Memory B cell (primary cell): ENCODE results near the gene MITF.

Source experiments
- ATAC-seq: fragments of 150-1000 bp; cut with Tn5 transposase; 2 replicates; pipeline ENCODE4 v1.10.0; 2021; ENCODE audit warnings: low read depth, mild to moderate bottlenecking, moderate library complexity
- DNase-seq, 2 donors: peaks; one replicate each; pipeline ENCODE4 v3.0.0; 2022; ENCODE audit warnings: low spot score in 2 of 2
- H3K27ac Mint-ChIP-seq: one replicate; pipeline ENCODE4 v1.8.0; 2022; ENCODE audit warnings: mild to moderate bottlenecking, moderate library complexity, mixed read lengths
- H3K27me3 Mint-ChIP-seq: one replicate; pipeline ENCODE4 v1.8.0; 2022; ENCODE audit warnings: mixed read lengths
- H3K36me3 Mint-ChIP-seq: one replicate; pipeline ENCODE4 v1.8.0; 2022; ENCODE audit warnings: mild to moderate bottlenecking, mixed read lengths
- H3K4me1 Mint-ChIP-seq: one replicate; pipeline ENCODE4 v1.8.0; 2022; ENCODE audit warnings: mixed read lengths
- H3K4me3 Mint-ChIP-seq: one replicate; pipeline ENCODE4 v1.8.0; 2022; ENCODE audit warnings: mild to moderate bottlenecking, moderate library complexity, mixed read lengths
- H3K9me3 Mint-ChIP-seq: one replicate; pipeline ENCODE4 v1.8.0; 2022; ENCODE audit warnings: mixed read lengths

The MITF gene

GRCh38 chr3:69936266-69936665, 197.0 kb downstream of the MITF start:
- no peaks in the 10 kb centered on the region for H3K9me3 Mint-ChIP-seq
- DNase-seq (no peak), ATAC-seq (no peak)
- no peaks in the 10 kb centered on the region for H3K36me3 Mint-ChIP-seq
- no peaks in the 10 kb centered on the region for H3K4me1 Mint-ChIP-seq
- H3K4me3 Mint-ChIP-seq, result no peak overlapping the region
- H3K27ac Mint-ChIP-seq, result no peak overlapping the region
- H3K27me3 Mint-ChIP-seq, result no peaks in the 10 kb centered on the region

GRCh38 chr3:69938061-69938460, 198.8 kb downstream of the MITF start:
- no peak overlapping the region for H3K4me3 Mint-ChIP-seq
- ATAC-seq (no peak), DNase-seq (no peak)
- no peaks in the 10 kb centered on the region for H3K36me3 Mint-ChIP-seq
- H3K27me3 Mint-ChIP-seq, result no peaks in the 10 kb centered on the region
- H3K27ac Mint-ChIP-seq, result no peak overlapping the region
- no peaks in the 10 kb centered on the region for H3K4me1 Mint-ChIP-seq
- no peaks in the 10 kb centered on the region for H3K9me3 Mint-ChIP-seq

DNA sequence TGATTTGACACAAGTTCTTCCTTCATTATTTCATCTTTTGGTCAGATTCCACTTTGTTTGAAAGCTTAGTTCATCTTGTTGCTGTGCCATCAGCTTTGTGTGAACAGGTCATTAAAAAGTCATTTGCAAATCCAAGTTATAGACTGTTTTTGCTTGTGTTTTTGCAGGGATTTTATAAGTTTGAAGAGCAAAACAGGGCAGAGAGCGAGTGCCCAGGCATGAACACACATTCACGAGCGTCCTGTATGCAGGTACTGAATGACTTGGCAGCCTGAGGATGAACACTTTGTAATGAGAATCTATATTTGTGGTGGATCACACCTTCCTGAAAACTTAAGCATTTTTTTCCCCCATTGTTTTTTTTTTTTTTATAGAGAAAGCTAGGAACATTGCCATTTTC, 199.7 kb downstream of the MITF start:
- Mint-ChIP-seq H3K27ac (no peak overlapping the region), H3K27me3 (no peaks in the 10 kb centered on the region), H3K36me3 (no peaks in the 10 kb centered on the region), H3K9me3 (no peaks in the 10 kb centered on the region), H3K4me3 (no peak overlapping the region), H3K4me1 (no peaks in the 10 kb centered on the region)
- ATAC-seq, result no peak
- no peak for DNase-seq

DNA sequence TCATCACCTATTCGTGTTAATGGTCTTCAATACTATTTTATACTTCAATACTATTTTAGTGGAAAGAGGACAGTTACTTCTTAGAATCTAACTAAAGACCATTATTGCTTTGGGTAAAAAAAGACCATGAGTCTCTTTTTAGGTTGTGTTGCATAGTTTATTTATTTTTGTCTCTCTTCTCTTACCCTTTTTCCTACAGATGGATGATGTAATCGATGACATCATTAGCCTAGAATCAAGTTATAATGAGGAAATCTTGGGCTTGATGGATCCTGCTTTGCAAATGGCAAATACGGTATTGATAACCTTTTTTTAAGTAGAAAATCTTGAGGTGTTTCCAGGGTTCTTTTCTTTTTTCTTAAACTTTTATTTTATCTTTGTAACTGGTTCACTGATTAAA, 201.8 kb downstream of the MITF start:
- Mint-ChIP-seq H3K27ac (no peak overlapping the region), H3K27me3 (no peaks in the 10 kb centered on the region), H3K36me3 (no peaks in the 10 kb centered on the region), H3K4me1 (no peaks in the 10 kb centered on the region), H3K9me3 (no peaks in the 10 kb centered on the region), H3K4me3 (no peak overlapping the region)
- ATAC-seq (no peak), DNase-seq (no peak)

DNA sequence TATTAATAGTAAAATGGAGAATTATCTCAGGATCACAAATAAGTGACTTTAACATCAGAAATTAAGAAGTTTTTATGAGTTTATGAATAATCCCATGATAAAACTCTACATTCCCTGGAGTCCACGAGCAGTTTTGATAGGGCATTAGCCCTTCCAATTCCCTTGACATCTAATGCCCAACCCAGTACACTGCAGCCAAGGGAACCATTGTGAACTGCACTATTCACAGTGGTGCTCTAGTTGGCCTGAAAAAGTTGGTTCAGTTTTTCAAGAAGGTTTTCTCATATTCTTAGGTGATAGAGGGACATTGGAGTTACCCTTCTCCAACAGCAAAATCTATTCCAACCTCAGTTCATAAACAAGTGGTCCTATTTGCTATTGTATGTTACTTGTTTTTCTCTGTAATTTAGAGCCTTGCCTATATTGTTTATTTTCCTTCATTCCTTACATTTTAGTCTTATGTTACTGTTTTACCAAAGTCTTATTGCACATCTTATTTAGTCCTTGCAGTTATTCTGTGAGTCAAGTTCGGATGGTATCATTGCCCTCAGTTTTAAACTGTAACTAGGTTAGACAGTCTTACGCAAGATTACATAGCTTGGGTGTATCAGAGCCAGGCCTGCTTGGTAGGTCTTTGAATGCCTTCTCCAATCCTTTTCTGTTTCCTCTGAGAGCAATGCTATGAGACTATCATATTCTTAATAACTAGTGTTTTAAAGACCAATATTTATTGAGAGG, 202.3 kb downstream of the MITF start:
- no peak for ATAC-seq

DNA sequence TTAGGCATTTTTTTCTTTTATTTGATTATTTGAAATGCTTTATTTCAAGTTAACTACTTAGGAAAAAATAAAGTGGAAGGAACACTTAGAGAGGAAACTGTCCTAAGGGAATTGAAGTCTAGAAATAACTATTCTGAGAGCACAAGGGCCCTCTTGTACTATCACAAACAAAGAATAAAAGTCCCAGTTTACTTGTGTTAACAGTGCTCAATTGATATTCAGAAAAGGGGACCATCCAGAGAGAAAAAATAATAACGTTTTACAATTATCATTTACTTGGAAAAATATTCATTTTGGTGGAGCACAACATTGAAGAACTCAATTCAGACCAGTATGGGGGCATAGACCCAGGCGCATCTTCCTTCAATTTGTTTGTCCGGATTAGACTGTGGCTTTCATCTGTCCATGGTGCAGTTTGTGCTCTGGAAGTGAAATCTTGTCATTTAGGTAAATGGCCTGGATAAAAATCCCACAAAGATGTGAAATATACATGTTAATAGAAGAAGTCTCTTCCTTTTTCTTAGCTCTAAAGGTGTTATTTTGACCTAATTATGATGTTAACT, 205.7 kb downstream of the MITF start:
- Mint-ChIP-seq H3K27me3 (no peaks in the 10 kb centered on the region), H3K4me1 (no peaks in the 10 kb centered on the region), H3K4me3 (no peak overlapping the region), H3K36me3 (no peaks in the 10 kb centered on the region), H3K27ac (no peak overlapping the region), H3K9me3 (no peaks in the 10 kb centered on the region)
- DNase-seq, result no peak
- no peak for ATAC-seq

More for the DNA sequence above, 202.3 kb downstream of the MITF start:
- Mint-ChIP-seq H3K27ac (no peak overlapping the region), H3K9me3 (no peaks in the 10 kb centered on the region), H3K4me1 (no peaks in the 10 kb centered on the region), H3K4me3 (no peak overlapping the region), H3K27me3 (no peaks in the 10 kb centered on the region), H3K36me3 (no peaks in the 10 kb centered on the region)
- no peak for DNase-seq

DNA sequence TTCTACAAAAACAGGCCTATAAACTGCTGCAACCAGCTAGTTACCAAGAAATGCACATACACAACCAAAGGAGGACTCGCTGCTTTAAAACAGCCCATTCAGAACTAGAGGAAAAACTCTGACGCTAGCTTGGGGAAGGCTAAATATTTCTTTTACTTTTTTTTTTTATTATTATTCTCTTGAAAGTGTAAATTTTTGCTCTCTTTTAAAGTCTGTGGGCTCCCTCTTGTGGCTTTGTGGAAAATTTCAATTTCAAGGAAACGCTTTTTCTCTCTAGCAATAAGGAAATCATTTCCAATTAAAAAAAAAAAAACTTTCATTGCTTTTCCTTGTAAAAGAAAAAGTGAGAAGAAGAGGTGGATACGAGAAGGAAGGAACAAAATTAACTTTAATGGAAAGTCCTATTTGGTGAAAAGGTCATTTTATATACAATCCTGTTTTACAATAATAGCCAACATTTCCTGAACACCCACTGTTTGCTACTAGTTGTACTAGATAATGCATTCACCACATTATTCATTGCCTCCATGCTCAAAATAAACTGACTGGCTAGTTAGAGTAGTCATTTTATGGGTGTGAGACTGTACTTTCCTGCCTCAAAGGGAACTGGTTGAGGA, 209.1 kb downstream of the MITF start:
- ATAC-seq (no peak), DNase-seq (no peak)
- Mint-ChIP-seq H3K4me3 (no peak overlapping the region), H3K36me3 (no peaks in the 10 kb centered on the region), H3K27me3 (no peaks in the 10 kb centered on the region), H3K27ac (no peak overlapping the region), H3K4me1 (no peaks in the 10 kb centered on the region), H3K9me3 (no peaks in the 10 kb centered on the region)

- DNase-seq (no peak), ATAC-seq (no peak)
- no peak overlapping the region for H3K4me3 Mint-ChIP-seq
- no peaks in the 10 kb centered on the region for H3K36me3 Mint-ChIP-seq
- H3K9me3 Mint-ChIP-seq, result no peaks in the 10 kb centered on the region
- H3K27me3 Mint-ChIP-seq, result peaks cover 2% of the 10 kb centered on the region
- no peaks in the 10 kb centered on the region for H3K4me1 Mint-ChIP-seq
- no peak overlapping the region for H3K27ac Mint-ChIP-seq
These were observed 212.4 kb downstream of the MITF start for GRCh38 chr3:69951616-69952015.

DNA sequence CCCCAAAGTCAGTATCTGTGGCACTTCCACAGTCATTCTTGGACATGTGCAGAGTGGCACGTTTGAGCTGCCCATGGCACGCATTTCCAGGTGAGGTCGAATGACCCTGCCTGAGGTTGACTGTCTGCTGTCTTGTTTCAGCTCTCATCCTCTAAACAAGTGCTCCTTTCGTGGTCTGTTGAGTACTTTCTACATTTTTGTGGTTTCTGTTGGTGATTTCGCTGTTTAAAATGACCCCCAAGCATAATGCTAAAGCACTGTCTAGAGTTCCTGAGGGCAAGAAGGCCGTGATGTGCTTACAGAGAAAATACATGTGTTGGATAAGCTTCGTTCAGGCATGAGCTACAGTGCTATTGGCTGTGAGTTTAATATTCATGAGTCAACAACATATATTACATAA, 220.3 kb downstream of the MITF start:
- ATAC-seq, result no peak
- no peak overlapping the region for H3K4me3 Mint-ChIP-seq
- H3K27me3 Mint-ChIP-seq, result no peaks in the 10 kb centered on the region
- H3K27ac Mint-ChIP-seq, result no peak overlapping the region
- DNase-seq, result no peak
- no peaks in the 10 kb centered on the region for H3K9me3 Mint-ChIP-seq
- no peaks in the 10 kb centered on the region for H3K36me3 Mint-ChIP-seq
- H3K4me1 Mint-ChIP-seq, result no peaks in the 10 kb centered on the region

- Mint-ChIP-seq H3K36me3 (no peaks in the 10 kb centered on the region), H3K9me3 (no peaks in the 10 kb centered on the region), H3K4me1 (no peaks in the 10 kb centered on the region), H3K27ac (no peak overlapping the region), H3K27me3 (no peaks in the 10 kb centered on the region), H3K4me3 (no peak overlapping the region)
- no peak for DNase-seq
- no peak for ATAC-seq
These were observed 222.6 kb downstream of the MITF start for GRCh38 chr3:69961706-69962439.

- Mint-ChIP-seq H3K27ac (no peak overlapping the region), H3K9me3 (no peaks in the 10 kb centered on the region), H3K36me3 (no peaks in the 10 kb centered on the region), H3K4me1 (no peaks in the 10 kb centered on the region), H3K27me3 (no peaks in the 10 kb centered on the region), H3K4me3 (no peak overlapping the region)
- no peak for ATAC-seq
- DNase-seq, result no peak
These were observed 224.4 kb downstream of the MITF start for GRCh38 chr3:69963643-69964042.

- DNase-seq (no peak), ATAC-seq (no peak)
- Mint-ChIP-seq H3K27me3 (no peaks in the 10 kb centered on the region), H3K4me1 (no peaks in the 10 kb centered on the region), H3K4me3 (no peak overlapping the region), H3K27ac (no peak overlapping the region), H3K9me3 (no peaks in the 10 kb centered on the region), H3K36me3 (no peaks in the 10 kb centered on the region)
These were observed 227.9 kb downstream of the MITF start for GRCh38 chr3:69967156-69967555.

DNA sequence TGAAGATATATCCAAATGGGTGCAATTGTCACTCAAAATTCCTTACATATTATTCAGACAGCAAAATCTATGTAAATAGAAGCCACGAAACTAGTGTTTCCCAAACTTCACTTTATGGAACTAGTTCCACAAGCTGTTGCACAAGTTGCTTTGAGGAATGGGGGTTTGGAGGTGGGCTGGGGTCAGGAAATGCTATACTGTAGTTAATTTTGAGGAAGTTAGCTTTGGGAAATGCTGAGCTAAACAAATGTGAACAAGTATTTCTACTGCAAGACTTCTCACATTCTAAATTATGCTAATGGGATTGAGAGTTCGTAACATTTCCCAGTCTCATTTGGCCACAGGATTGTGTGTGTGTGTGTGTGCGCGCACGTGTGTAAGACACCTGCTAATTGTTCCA, 231.6 kb downstream of the MITF start:
- DNase-seq (no peak), ATAC-seq (no peak)
- Mint-ChIP-seq H3K4me1 (peaks cover 3% of the 10 kb centered on the region), H3K27ac (no peak overlapping the region), H3K9me3 (peaks cover 2% of the 10 kb centered on the region), H3K4me3 (no peak overlapping the region), H3K27me3 (peaks cover 3% of the 10 kb centered on the region), H3K36me3 (no peaks in the 10 kb centered on the region)

- Mint-ChIP-seq H3K9me3 (peaks cover 2% of the 10 kb centered on the region), H3K36me3 (no peaks in the 10 kb centered on the region), H3K4me3 (no peak overlapping the region), H3K27me3 (peaks cover 3% of the 10 kb centered on the region), H3K27ac (no peak overlapping the region), H3K4me1 (peaks cover 3% of the 10 kb centered on the region)
- no peak for DNase-seq
- ATAC-seq, result no peak
These were observed 233.4 kb downstream of the MITF start for GRCh38 chr3:69972672-69973071.
